KOPT-K1 (cell line): ENCODE data around the gene IGFN1.

Experiments used
- H3K27ac ChIP-seq: fragments of 200-600 bp; sonication (generic); 2 replicates; pipeline ENCODE4 v1.5.1; 2016; ENCODE audit warnings: antibody characterized with exemption, mild to moderate bottlenecking, low read depth, low read length; ENCODE audit not compliant: poor library complexity, severe bottlenecking
- H3K36me3 ChIP-seq: fragments of 200-600 bp; sonication (generic); 2 replicates; pipeline ENCODE4 v1.5.1; 2017; ENCODE audit warnings: antibody characterized with exemption, mild to moderate bottlenecking, low read length, moderate library complexity; ENCODE audit not compliant: insufficient read depth
- H3K9me3 ChIP-seq: fragments of 200-600 bp; sonication (generic); 2 replicates; pipeline ENCODE4 v1.5.1; 2017; ENCODE audit warnings: antibody characterized with exemption, low read length, mild to moderate bottlenecking; ENCODE audit not compliant: insufficient read depth, poor library complexity, severe bottlenecking

IGFN1 gene

GRCh38 chr1:201172999-201173610, 17.5 kb upstream of the IGFN1 start:
- Histone ChIP-seq H3K27ac (no peak overlapping the region), H3K9me3 (no peaks in the 10 kb centered on the region), H3K36me3 (no peaks in the 10 kb centered on the region)

GRCh38 chr1:201173736-201174135, 16.9 kb upstream of the IGFN1 start:
- no peaks in the 10 kb centered on the region for H3K36me3 ChIP-seq
- H3K9me3 ChIP-seq: peaks cover 1% of the 10 kb centered on the region
- H3K27ac ChIP-seq: no peak overlapping the region

- Histone ChIP-seq H3K27ac (no peak overlapping the region), H3K9me3 (peaks cover 7% of the 10 kb centered on the region), H3K36me3 (no peaks in the 10 kb centered on the region)
Observed at GRCh38 chr1:201175820-201176500, 14.7 kb upstream of the IGFN1 start.

GRCh38 chr1:201176940-201177339, 13.7 kb upstream of the IGFN1 start:
- Histone ChIP-seq H3K9me3 (peaks cover 7% of the 10 kb centered on the region), H3K36me3 (no peaks in the 10 kb centered on the region), H3K27ac (no peak overlapping the region)

- Histone ChIP-seq H3K27ac (no peak overlapping the region), H3K36me3 (no peaks in the 10 kb centered on the region), H3K9me3 (peaks cover 7% of the 10 kb centered on the region)
Observed at GRCh38 chr1:201178718-201179117, 11.9 kb upstream of the IGFN1 start.

GRCh38 chr1:201180141-201180540, 10.5 kb upstream of the IGFN1 start:
- no peaks in the 10 kb centered on the region for H3K36me3 ChIP-seq
- no peak overlapping the region for H3K27ac ChIP-seq
- H3K9me3 ChIP-seq: peaks cover 7% of the 10 kb centered on the region

- H3K27ac ChIP-seq: no peak overlapping the region
- no peaks in the 10 kb centered on the region for H3K36me3 ChIP-seq
- H3K9me3 ChIP-seq: peaks cover 7% of the 10 kb centered on the region
Observed at GRCh38 chr1:201180901-201181300, 9.7 kb upstream of the IGFN1 start.

- H3K27ac ChIP-seq: no peak overlapping the region
- no peaks in the 10 kb centered on the region for H3K36me3 ChIP-seq
- peaks cover 7% of the 10 kb centered on the region for H3K9me3 ChIP-seq
Observed at GRCh38 chr1:201181323-201181722, 9.3 kb upstream of the IGFN1 start.

GRCh38 chr1:201181726-201182125, 8.9 kb upstream of the IGFN1 start:
- Histone ChIP-seq H3K27ac (no peak overlapping the region), H3K9me3 (peaks cover 7% of the 10 kb centered on the region), H3K36me3 (no peaks in the 10 kb centered on the region)

- no peaks in the 10 kb centered on the region for H3K36me3 ChIP-seq
- peaks cover 7% of the 10 kb centered on the region for H3K9me3 ChIP-seq
- no peak overlapping the region for H3K27ac ChIP-seq
Observed at GRCh38 chr1:201183209-201183608, 7.4 kb upstream of the IGFN1 start.

GRCh38 chr1:201183753-201184152, 6.9 kb upstream of the IGFN1 start:
- Histone ChIP-seq H3K27ac (no peak overlapping the region), H3K9me3 (peaks cover 5% of the 10 kb centered on the region), H3K36me3 (no peaks in the 10 kb centered on the region)

- H3K9me3 ChIP-seq: no peaks in the 10 kb centered on the region
- H3K27ac ChIP-seq: no peak overlapping the region
- no peaks in the 10 kb centered on the region for H3K36me3 ChIP-seq
Observed at GRCh38 chr1:201184307-201185122, 6.1 kb upstream of the IGFN1 start.

GRCh38 chr1:201185123-201185453, 5.5 kb upstream of the IGFN1 start:
- Histone ChIP-seq H3K9me3 (no peaks in the 10 kb centered on the region), H3K36me3 (no peaks in the 10 kb centered on the region), H3K27ac (no peak overlapping the region)

- Histone ChIP-seq H3K27ac (no peak overlapping the region), H3K36me3 (no peaks in the 10 kb centered on the region)
Observed at GRCh38 chr1:201185527-201186128, 5.0 kb upstream of the IGFN1 start.

GRCh38 chr1:201186192-201186591, 4.4 kb upstream of the IGFN1 start:
- Histone ChIP-seq H3K27ac (no peak overlapping the region), H3K9me3 (no peaks in the 10 kb centered on the region), H3K36me3 (no peaks in the 10 kb centered on the region)

More at GRCh38 chr1:201185527-201186128, 5.0 kb upstream of the IGFN1 start:
- no peaks in the 10 kb centered on the region for H3K9me3 ChIP-seq
